KOPT-K1 (cell line): ENCODE results near the gene TBC1D9.

Source experiments
- H3K27ac ChIP-seq: fragments of 200-600 bp; sonication (generic); 2 replicates; pipeline ENCODE4 v1.5.1; 2016; ENCODE audit warnings: antibody characterized with exemption, mild to moderate bottlenecking, low read depth, low read length; ENCODE audit not compliant: poor library complexity, severe bottlenecking
- H3K36me3 ChIP-seq: fragments of 200-600 bp; sonication (generic); 2 replicates; pipeline ENCODE4 v1.5.1; 2017; ENCODE audit warnings: antibody characterized with exemption, mild to moderate bottlenecking, low read length, moderate library complexity; ENCODE audit not compliant: insufficient read depth
- H3K9me3 ChIP-seq: fragments of 200-600 bp; sonication (generic); 2 replicates; pipeline ENCODE4 v1.5.1; 2017; ENCODE audit warnings: antibody characterized with exemption, low read length, mild to moderate bottlenecking; ENCODE audit not compliant: insufficient read depth, poor library complexity, severe bottlenecking

The TBC1D9 gene

GRCh38 chr4:140719022-140719421 lies 37.2 kb downstream of the TBC1D9 start:
- no peaks in the 10 kb centered on the region for H3K36me3 ChIP-seq
- no peak overlapping the region for H3K27ac ChIP-seq
- H3K9me3 ChIP-seq: no peaks in the 10 kb centered on the region

GRCh38 chr4:140718241-140718952 lies 37.8 kb downstream of the TBC1D9 start:
- no peak overlapping the region for H3K27ac ChIP-seq
- no peaks in the 10 kb centered on the region for H3K9me3 ChIP-seq
- no peaks in the 10 kb centered on the region for H3K36me3 ChIP-seq

GRCh38 chr4:140717313-140717712 lies 38.9 kb downstream of the TBC1D9 start:
- Histone ChIP-seq H3K36me3 (no peaks in the 10 kb centered on the region), H3K9me3 (no peaks in the 10 kb centered on the region), H3K27ac (peak overlapping the region; percentile 50)

GRCh38 chr4:140715119-140715518 lies 41.1 kb downstream of the TBC1D9 start:
- no peak overlapping the region for H3K27ac ChIP-seq

GRCh38 chr4:140711910-140712309 lies 44.3 kb downstream of the TBC1D9 start:
- H3K27ac ChIP-seq: no peak overlapping the region
- H3K36me3 ChIP-seq: no peaks in the 10 kb centered on the region
- no peaks in the 10 kb centered on the region for H3K9me3 ChIP-seq

More at GRCh38 chr4:140715119-140715518, 41.1 kb downstream of the TBC1D9 start:
- Histone ChIP-seq H3K9me3 (no peaks in the 10 kb centered on the region), H3K36me3 (no peaks in the 10 kb centered on the region)

- Histone ChIP-seq H3K27ac (peak overlapping the region; percentile 62), H3K9me3 (no peaks in the 10 kb centered on the region), H3K36me3 (no peaks in the 10 kb centered on the region)
Measured at GRCh38 chr4:140710908-140711622, 45.1 kb downstream of the TBC1D9 start.

- no peaks in the 10 kb centered on the region for H3K9me3 ChIP-seq
- H3K36me3 ChIP-seq: no peaks in the 10 kb centered on the region
- H3K27ac ChIP-seq: no peak overlapping the region
Measured at GRCh38 chr4:140707325-140707724, 48.9 kb downstream of the TBC1D9 start.

- H3K27ac ChIP-seq: no peak overlapping the region
- H3K9me3 ChIP-seq: no peaks in the 10 kb centered on the region
- no peaks in the 10 kb centered on the region for H3K36me3 ChIP-seq
Measured at GRCh38 chr4:140706665-140707064, 49.5 kb downstream of the TBC1D9 start.

GRCh38 chr4:140706276-140706625 lies 49.9 kb downstream of the TBC1D9 start:
- Histone ChIP-seq H3K36me3 (no peaks in the 10 kb centered on the region), H3K9me3 (no peaks in the 10 kb centered on the region), H3K27ac (no peak overlapping the region)

GRCh38 chr4:140705625-140706275 lies 50.4 kb downstream of the TBC1D9 start:
- Histone ChIP-seq H3K9me3 (no peaks in the 10 kb centered on the region), H3K27ac (no peak overlapping the region), H3K36me3 (no peaks in the 10 kb centered on the region)

- Histone ChIP-seq H3K9me3 (no peaks in the 10 kb centered on the region), H3K27ac (no peak overlapping the region), H3K36me3 (no peaks in the 10 kb centered on the region)
Measured at GRCh38 chr4:140704964-140705363, 51.2 kb downstream of the TBC1D9 start.

- no peak overlapping the region for H3K27ac ChIP-seq
- no peaks in the 10 kb centered on the region for H3K36me3 ChIP-seq
Measured at GRCh38 chr4:140704392-140704960, 51.7 kb downstream of the TBC1D9 start.

GRCh38 chr4:140703463-140703862 lies 52.7 kb downstream of the TBC1D9 start:
- Histone ChIP-seq H3K27ac (no peak overlapping the region), H3K9me3 (no peaks in the 10 kb centered on the region), H3K36me3 (no peaks in the 10 kb centered on the region)

More at GRCh38 chr4:140704392-140704960, 51.7 kb downstream of the TBC1D9 start:
- H3K9me3 ChIP-seq: no peaks in the 10 kb centered on the region

GRCh38 chr4:140702096-140702757 lies 54.0 kb downstream of the TBC1D9 start:
- H3K9me3 ChIP-seq: no peaks in the 10 kb centered on the region
- no peaks in the 10 kb centered on the region for H3K36me3 ChIP-seq
- H3K27ac ChIP-seq: no peak overlapping the region

GRCh38 chr4:140701071-140701470 lies 55.1 kb downstream of the TBC1D9 start:
- Histone ChIP-seq H3K36me3 (no peaks in the 10 kb centered on the region), H3K27ac (no peak overlapping the region), H3K9me3 (no peaks in the 10 kb centered on the region)
